ENCODE data around the gene TSPAN5.

The TSPAN5 gene

GRCh38 chr4:98568941-98569663, 89.3 kb downstream of the TSPAN5 start:
- in situ Hi-C loops (cut with MboI; ENCODE audit: low pct_unique_long_range_greater_than_20kb, low sequenced_read_pairs, unreplicated experiment): no loop called here
- DNase-seq (ENCODE audit: low spot score): no peak
- no peak for TF ChIP-seq CTCF (IDR thresholded peaks at IDR 0.05; ENCODE audit: extremely low read depth, insufficient read depth, missing control alignments)

GRCh38 chr4:98567611-98568010, 90.8 kb downstream of the TSPAN5 start:
- TF ChIP-seq CTCF (IDR thresholded peaks at IDR 0.05; ENCODE audit: extremely low read depth, insufficient read depth, missing control alignments): no peak
- in situ Hi-C loops (cut with MboI; ENCODE audit: low pct_unique_long_range_greater_than_20kb, low sequenced_read_pairs, unreplicated experiment): no loop called here
- DNase-seq (ENCODE audit: low spot score): no peak

DNA sequence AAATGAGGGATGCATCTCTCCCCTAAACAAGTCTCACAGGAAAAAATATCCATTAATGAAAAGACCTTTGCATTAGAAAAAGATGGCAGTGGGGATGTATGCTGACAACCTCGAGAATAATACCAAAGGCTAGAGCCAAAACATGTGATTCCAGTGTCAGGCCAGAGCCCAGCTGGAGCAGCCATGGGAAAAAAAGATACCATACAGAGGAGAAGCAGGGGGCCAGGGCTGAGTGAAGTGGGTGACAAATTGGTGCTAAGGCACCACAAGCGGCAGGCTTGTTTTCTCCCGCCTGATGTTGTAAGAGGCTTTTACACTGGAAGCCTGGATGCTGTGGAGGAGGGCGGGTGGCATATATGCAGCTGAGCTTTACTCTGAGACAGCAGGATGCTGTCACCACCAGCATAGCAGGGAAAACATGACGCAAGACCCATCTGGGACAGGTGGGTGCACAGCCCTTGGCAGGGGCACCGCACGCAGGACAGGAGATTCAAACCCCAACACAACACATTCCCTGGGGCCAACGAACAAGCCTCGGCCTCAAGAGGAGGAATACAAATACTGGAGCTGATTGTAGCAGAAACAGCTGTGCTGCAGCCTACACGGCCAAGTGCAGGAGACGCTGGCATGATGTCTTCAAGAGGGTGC, 91.9 kb downstream of the TSPAN5 start:
- in situ Hi-C loops (cut with MboI; ENCODE audit: low pct_unique_long_range_greater_than_20kb, low sequenced_read_pairs, unreplicated experiment): no loop called here
- TF ChIP-seq CTCF (IDR thresholded peaks at IDR 0.05; ENCODE audit: extremely low read depth, insufficient read depth, missing control alignments): no peak
- no peak for DNase-seq (ENCODE audit: low spot score)

GRCh38 chr4:98565681-98566301, 92.6 kb downstream of the TSPAN5 start:
- TF ChIP-seq CTCF (IDR thresholded peaks at IDR 0.05; ENCODE audit: extremely low read depth, insufficient read depth, missing control alignments): no peak
- in situ Hi-C loops (cut with MboI; ENCODE audit: low pct_unique_long_range_greater_than_20kb, low sequenced_read_pairs, unreplicated experiment): no loop called here
- DNase-seq (ENCODE audit: low spot score): no peak

- DNase-seq (ENCODE audit: low spot score): no peak
- in situ Hi-C loops (cut with MboI; ENCODE audit: low pct_unique_long_range_greater_than_20kb, low sequenced_read_pairs, unreplicated experiment): no loop called here
- TF ChIP-seq CTCF (IDR thresholded peaks at IDR 0.05; ENCODE audit: extremely low read depth, insufficient read depth, missing control alignments): no peak
Measured at GRCh38 chr4:98564852-98565251, 93.6 kb downstream of the TSPAN5 start.

DNA sequence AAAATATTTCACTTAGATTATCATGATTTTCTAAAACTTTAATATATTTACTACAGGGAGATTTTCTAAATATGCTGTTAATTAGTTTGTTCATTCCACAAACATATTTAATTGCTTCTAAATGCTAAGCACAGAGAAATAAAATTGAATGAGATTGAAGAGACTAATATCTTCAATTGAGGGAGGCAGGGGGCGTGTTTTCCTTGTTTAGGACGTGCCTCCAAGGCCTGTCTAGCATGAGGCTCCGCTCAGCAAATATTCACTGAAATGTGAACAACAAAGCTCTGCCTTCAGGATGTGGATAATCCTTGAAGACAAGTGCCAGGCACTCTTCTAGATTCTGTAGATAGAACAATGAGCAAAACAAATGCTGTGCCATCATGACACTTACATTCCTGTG, 98.1 kb downstream of the TSPAN5 start:
- TF ChIP-seq CTCF (IDR thresholded peaks at IDR 0.05; ENCODE audit: extremely low read depth, insufficient read depth, missing control alignments): no peak
- in situ Hi-C loops (cut with MboI; ENCODE audit: low pct_unique_long_range_greater_than_20kb, low sequenced_read_pairs, unreplicated experiment): no loop called here
- DNase-seq (ENCODE audit: low spot score): no peak
